WI38 (cell line): Measurements from ENCODE around the gene NT5C1A.

Experiments used
- H3K4me3 ChIP-seq: 2 replicates; pipeline ENCODE4 v1.5.1; 2011; ENCODE audit warnings: low read depth, mild to moderate bottlenecking, control low read depth, low read length
- TF ChIP-seq, protein P1 (sequence below): IDR thresholded peaks from 2 replicates; pipeline ENCODE4 v1.5.1; 2012; ENCODE audit warnings: low read depth, mild to moderate bottlenecking, control low read depth, low read length

The NT5C1A gene

DNA sequence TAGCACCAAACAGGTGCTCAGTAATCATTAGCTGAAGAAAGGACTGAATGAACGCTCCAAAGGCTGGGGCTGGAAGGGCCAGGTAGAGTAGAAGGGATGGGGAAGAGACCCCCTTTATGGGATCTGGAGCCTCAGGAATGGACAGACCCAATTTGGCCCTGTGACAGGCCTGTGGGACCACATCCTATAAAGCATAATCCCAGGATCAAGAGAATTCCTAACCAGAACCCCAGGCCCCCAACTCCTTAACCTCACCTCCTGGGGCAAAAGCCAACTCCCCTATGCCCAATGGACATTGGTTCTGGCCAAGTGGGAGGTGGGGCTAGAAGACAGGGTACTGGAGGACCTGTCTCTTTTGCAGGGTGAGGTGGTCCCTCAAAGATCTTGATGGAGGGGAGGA is 10.1 kb upstream of the NT5C1A start:
- no peak overlapping the region for H3K4me3 ChIP-seq
- TF ChIP-seq, protein P1, sequence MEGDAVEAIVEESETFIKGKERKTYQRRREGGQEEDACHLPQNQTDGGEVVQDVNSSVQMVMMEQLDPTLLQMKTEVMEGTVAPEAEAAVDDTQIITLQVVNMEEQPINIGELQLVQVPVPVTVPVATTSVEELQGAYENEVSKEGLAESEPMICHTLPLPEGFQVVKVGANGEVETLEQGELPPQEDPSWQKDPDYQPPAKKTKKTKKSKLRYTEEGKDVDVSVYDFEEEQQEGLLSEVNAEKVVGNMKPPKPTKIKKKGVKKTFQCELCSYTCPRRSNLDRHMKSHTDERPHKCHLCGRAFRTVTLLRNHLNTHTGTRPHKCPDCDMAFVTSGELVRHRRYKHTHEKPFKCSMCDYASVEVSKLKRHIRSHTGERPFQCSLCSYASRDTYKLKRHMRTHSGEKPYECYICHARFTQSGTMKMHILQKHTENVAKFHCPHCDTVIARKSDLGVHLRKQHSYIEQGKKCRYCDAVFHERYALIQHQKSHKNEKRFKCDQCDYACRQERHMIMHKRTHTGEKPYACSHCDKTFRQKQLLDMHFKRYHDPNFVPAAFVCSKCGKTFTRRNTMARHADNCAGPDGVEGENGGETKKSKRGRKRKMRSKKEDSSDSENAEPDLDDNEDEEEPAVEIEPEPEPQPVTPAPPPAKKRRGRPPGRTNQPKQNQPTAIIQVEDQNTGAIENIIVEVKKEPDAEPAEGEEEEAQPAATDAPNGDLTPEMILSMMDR = no peak

DNA sequence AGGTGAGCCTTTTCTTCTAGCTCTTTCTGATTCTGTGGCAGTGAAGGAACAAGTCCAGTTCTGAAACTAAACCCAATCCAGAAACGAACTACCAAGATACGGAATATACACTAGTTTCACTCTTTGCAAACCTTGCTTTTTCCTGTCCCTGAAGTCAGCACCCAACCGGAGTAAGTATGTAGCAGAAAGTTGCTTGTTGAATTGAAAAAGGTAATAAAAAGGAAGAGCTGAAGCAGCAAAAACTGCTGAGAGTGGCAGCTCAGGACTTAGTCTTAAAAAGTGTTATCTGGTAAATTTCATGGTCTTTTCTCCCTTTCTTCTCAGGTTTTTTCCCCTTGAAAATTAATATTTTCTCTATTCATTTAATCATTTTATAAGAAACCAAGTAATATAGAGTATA is 9.4 kb upstream of the NT5C1A start:
- TF ChIP-seq, protein P1 = no peak
- no peak overlapping the region for H3K4me3 ChIP-seq

DNA sequence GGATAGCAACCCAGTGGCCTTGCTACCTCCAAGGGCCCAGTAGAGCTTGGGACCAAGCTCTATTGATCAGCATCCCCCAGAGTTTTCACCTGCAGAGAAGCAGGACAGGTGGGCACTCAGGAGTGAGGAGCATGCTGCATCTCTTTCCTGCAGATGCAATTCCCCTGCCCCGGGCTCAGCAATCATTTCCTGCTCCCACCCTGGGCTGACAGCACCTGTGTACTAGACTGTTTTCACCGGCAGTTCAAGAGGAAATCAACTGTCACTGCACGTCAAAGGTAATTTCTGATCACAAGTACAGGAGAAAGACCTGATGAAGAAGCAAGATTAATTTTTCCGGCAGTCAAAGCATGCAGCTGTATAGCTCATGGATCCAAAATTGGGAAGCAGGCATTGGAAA is 8.8 kb upstream of the NT5C1A start:
- H3K4me3 ChIP-seq = no peak overlapping the region
- TF ChIP-seq, protein P1 = no peak

DNA sequence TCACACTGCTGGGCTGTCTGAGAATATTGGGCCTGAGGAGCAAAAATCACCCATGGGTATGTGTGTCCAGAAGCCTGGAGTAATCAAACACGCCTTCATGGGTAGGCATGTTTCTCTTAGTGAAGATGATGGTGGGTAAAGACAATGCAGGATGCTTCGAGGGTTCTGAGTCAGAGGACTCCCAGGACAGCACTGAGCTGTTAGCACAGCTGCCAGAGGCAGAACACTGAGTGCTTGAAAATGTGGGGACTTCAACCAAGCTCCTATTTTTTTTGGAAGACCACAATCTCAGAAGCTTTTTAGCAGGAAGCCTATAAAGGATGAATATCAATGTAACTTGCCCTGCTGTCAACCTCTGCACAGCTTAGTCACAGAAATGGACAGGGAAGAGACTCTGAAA is 7.9 kb upstream of the NT5C1A start:
- TF ChIP-seq, protein P1 = no peak
- H3K4me3 ChIP-seq = no peak overlapping the region

DNA sequence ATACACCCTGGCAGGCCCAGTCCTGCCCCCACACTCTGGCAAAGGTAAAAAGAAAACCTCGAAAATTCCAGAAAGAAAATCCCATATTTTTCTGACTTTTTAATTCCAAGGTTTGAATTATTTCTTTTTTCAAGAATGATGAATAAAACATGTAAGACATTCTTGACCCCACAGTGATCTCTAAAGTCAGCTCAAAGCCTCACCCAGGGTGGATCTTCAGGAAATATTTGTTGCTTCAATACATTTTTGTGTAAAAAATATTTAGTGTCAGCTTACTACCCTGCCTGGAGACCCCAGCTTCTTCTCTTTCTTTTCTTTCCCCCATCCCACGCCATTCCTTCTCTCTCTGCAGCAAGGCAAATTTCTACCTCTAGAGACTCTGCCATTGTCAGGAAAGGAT is 7.0 kb upstream of the NT5C1A start:
- TF ChIP-seq, protein P1 = no peak
- no peak overlapping the region for H3K4me3 ChIP-seq

DNA sequence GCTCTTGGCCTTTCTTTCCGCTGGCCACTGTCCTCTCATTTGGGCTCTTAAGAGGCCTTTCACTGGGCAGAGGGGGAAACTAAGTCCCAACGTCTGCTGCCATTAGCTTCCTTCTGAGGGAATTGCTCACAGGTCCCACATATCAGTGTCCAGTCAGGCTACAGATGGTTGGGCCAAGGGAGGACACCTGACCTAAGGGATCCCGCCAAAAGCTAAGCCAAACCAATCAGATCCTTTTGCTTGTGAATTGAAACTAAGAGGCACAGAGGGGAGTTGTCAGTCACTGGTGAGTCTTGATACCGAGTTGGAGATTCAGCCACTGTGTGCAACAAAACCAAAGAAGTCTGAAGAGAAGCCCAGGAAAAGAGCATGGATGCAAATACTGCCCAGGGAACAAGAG is 5.7 kb upstream of the NT5C1A start:
- TF ChIP-seq, protein P1 = no peak

DNA sequence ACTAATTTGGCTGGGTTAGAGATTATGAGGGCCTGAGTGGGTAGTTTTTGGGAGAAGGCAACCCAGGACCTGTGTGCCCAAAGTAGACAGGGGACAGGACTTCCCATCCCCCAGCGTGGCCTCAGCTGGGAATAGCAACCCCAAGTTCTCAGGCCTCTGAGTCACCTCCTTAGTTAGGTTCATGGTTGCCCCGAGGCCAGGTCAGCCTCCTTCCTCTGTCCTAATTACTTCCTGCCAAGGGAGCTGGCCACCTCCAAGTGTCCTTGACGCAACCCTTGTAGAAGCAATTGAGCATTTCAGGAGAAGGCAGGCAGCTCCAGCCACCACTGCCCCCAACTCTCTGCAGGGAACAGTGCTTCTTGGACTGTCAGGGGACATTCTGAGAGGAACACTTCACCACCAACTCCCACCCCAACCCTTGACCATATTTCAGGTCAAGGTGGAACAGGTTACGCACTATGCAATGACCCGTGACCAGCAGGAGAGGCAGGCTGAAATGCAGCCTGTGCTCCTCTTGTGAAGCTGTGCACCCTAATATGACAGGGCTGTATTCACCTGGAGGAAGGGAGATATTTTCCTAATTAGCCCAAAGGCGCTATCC is 5.1 kb upstream of the NT5C1A start:
- TF ChIP-seq, protein P1 = no peak
- H3K4me3 ChIP-seq = no peak overlapping the region

More for the DNA sequence above, 5.7 kb upstream of the NT5C1A start:
- no peak overlapping the region for H3K4me3 ChIP-seq
